KG1 (cell line): ENCODE data around the gene SDF2L1.
"Not testable (repeated sequence)": the region's sequence is repeated elsewhere in the genome, so short reads cannot be mapped to it uniquely, and the experiment has no call there.

Experiments used
- DNase-seq: peaks from one replicate; lab custom pipeline; 2025; lab: John Stamatoyannopoulos, UW

SDF2L1 gene

GRCh38 chr22:21661991-21662390, 19.9 kb downstream of the SDF2L1 start:
- DNase-seq, result no peak

DNA sequence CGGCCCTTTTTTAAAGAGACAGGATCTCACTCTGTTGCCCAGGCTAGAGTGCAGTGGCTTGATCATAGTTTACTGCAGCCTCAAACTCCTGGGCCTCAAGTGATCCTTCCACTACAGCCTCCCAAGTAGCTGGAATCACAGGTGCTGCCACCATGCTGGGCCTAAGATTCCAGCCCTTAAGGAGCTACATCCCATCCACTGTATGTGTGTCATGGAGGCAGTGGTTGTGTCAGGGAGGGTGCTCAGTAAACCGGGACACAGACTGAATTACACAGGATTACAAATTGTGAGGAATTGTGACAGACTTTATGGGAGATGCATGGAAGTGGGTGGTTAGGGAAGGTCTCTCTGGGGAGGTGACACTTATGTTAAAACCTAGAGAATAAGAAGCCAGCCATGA, 21.6 kb downstream of the SDF2L1 start:
- no peak for DNase-seq

GRCh38 chr22:21665047-21665851, 23.1 kb downstream of the SDF2L1 start:
- no peak for DNase-seq

DNA sequence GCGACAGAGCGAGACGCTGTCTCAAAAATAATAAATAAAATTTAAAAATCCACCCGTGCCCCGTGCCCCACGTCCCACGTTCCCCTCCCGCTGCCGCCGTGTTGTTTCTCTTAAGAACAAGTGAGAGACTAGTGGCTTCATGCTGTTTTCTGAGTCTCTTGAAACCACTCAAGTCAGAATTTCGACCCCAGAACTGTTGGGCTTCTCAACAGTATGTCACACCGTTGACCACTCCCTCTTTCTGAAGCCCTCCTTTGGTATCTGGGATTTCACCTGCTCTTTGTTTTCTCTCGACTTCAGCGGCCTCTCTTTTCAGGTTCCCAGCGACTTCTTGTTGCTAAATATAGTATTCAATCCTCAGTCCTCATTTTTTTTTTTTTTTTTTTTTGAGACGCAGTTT, 24.7 kb downstream of the SDF2L1 start:
- DNase-seq, result no peak

- no peak for DNase-seq
Measured at GRCh38 chr22:21669026-21669425, 26.9 kb downstream of the SDF2L1 start.

GRCh38 chr22:21672107-21672629, 30.1 kb downstream of the SDF2L1 start:
- DNase-seq, result no peak

DNA sequence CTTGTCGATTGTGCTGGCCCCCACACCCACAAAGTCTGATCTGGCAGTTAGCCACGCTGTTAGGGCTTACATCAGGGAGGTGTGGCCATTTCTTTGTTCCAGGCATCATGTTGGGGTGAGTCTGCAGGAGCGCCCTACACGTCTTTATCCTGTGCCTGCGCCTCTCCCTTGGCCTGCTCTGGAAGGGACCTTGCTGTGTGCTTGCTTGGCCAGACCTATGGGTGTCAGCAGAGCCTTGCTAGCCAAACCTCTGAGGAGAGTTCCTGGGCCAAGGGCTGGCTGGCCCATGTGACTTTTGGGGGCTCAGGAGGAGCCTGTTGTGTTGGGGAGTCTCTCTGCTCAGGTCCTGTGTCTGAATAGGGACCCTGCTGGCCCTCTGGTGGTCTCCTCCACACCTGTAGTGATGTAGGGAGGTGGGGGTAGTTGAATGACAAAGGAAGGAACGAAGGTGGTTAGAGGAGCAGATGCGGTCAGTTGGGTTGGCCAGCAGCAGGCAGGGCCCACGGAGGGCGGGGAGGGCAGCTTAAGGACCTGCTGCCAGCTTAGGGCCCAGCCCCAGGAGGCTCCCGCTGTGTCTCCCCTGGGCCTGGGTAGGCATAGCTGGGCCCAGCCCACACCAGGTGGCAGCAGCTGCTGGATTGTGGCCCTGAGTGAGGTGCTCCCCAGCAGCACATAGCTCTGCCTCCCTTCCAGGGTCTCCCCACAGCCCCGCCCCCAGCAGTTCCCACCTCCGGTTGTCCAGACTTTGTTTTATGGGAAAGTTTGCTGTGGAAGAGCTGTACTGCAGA, 31.6 kb downstream of the SDF2L1 start:
- no peak for DNase-seq

DNA sequence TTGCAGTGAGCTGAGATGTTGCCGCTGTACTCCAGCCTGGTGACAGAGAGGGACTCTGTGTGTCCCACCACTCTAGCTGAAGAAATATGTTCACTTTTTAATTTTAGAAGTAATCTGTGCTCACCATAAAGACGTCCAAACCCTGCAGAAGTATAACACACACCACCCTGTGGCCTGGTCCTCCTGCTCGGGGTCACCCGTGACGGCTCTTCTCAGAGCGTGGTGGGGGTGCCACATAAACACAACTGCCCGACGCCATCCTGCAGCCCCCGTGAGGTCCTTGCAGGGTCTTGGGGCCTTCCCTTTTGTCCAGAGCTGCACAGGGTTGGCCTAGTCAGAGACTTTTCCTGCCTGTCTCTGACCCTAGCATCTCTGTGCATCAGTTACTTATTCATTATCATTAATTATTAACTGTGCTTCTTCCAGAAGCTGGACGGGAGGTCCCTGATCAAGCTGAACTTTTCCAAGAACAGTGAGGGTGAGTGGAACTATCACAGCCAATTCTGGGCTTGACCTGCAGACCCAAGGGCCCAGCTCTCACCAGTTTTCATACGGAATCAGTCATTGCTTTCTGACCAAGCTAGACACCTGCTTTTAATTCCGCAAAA, 32.6 kb downstream of the SDF2L1 start:
- DNase-seq, result no peak

DNA sequence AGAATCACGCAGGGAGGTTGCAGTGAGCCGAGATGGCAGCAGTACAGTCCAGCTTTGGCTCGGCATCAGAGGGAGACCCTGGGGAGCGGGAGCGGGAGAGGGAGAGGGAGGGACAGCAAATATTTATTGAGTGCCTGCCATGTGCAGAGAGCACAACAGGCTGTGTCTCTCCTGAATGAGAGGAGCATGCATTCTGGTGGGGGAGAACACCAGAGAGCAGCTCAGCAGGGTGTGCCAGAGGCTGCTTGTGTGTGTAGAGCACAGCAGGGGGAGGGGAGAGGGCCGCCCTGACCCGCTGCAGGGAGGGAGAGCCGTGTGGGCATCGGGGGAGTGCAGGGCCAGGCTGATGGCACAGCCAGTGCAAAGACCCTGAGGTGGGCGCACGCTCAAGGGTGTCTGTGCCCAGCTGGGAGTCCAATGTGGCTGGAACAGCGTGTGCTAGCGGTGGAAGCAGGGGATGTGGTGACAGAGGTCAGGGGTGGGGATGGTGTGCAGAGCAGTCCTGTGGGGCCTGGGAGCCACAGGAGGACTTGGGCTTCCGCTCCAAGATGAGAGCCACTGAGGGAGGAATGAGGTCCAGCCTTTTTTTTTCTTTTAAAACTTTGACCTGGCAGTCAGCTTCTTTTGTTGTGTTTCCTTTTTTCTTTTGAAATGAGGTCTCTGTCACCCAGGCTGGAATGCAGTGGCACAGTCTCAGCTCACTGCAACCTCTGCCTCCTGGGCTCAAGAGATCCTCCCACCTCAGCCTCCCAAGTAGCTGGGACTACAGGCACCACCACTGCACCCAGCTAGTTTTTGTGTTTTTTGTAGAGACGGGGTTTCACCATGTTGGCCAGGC, 35.7 kb downstream of the SDF2L1 start:
- DNase-seq, result no peak

DNA sequence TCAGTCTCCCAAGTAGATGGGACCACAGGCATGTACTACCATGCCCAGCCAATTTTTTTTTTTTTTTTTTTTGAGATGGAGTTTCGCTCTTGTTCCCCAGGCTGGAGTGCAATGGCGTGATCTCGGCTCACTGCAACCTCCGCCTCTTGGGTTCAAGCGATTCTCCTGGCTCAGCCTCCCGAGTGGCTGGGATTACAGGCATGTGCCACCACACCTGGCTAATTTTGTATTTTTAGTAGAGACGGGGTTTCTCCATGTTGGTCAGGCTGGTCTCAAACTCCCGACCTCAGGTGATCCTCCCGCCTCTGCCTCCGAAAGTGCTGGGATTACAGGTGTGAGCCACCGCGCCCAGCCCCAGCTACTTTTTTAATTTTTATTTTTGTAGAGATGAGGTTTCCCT, 36.7 kb downstream of the SDF2L1 start:
- not testable (repeated sequence) for DNase-seq

GRCh38 chr22:21679383-21679782, 37.3 kb downstream of the SDF2L1 start:
- DNase-seq, result no peak

DNA sequence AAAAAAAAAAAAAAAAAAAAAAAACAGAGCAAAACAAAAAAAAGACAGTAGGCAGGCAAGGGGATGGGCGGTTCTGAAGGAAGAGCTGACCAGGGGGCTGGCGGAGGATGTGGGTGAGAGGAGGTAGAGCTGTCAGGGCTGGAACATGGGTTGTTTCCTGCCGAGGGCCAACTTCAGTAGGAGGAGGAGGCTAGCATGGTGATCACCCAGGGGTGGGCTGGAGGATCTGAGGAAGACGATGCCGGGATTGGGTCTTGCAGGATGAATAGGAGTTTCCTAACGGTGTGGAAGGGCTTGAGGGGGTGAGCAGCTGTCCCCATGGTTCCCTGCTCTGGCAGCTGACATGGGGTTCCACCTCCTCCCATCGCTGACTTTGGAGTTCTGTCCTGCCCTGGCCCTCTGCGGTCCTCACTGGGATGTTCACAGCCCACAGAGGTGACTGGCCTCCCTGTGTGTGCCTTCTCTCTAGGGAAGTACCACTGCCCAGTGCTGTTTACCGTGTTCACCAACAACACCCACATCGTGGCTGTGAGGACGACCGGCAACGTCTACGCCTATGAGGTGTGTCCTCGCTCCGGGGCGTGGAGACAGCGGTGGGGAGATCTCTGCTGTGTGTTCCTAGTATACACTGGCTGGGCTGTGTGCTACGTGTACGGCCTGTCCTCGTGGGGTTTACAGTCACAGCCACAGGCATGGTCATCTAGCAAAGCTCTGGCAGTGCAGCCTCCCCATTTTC, 38.9 kb downstream of the SDF2L1 start:
- no peak for DNase-seq

GRCh38 chr22:21681566-21682370, 39.7 kb downstream of the SDF2L1 start:
- no peak for DNase-seq

DNA sequence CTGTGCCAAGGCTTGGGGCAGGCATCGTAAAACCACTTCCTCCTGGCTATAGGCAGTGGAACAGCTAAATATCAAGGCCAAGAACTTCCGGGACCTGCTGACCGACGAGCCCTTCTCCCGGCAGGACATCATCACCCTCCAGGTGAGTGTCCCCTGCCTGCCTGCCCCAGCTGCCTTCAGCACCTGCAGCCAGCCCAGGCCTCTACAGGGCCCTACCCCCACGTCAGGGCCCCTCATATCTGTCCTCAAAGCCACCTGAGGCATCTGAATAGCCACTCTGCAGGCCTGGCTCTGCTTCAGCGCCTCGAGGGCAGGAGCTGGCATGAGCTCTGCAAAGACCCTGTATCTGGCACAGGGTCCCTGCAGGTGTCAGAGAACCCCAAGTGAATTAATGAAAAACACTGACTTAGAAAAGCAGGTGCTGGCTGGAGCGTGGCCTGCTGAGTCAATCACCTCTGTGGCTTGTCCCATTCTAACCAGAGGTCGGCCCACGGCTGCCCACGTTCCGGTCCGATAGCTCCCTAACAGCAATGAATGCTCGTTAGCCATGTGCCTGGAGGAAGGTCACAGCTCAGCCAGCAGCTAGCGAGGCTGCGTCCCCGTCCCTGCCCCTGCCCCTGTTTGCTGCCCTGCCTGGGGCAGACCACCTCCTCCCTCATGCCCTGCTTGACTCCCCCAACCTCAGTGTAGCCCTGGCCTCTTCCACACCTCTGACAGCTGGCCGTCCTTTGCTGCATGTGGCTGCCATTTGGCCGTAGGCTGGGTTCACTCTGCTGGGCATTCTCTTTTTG, 40.5 kb downstream of the SDF2L1 start:
- DNase-seq, result no peak

DNA sequence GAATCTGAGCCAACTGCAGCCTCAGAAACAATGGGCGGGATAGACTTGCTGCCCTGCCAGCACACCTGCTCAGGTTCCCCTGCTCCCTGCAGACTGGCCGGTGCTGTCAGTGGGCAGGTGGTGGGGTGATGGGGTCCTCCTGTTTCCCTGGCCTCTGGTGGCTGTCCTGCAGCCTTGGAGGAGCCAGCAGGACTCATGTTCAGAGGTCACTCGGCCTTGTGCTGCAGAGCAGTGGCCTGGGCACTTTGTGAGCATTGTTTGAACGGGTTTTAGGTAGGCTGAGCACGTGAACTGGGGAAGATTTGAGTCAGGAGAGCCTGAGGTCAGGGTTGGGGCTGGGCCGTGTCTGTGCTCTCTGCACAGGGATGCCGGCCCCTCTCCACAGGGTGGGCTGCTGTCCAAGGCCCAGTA, 41.3 kb downstream of the SDF2L1 start:
- DNase-seq, result no peak

- no peak for DNase-seq
Measured at GRCh38 chr22:21684492-21685163, 42.5 kb downstream of the SDF2L1 start.

DNA sequence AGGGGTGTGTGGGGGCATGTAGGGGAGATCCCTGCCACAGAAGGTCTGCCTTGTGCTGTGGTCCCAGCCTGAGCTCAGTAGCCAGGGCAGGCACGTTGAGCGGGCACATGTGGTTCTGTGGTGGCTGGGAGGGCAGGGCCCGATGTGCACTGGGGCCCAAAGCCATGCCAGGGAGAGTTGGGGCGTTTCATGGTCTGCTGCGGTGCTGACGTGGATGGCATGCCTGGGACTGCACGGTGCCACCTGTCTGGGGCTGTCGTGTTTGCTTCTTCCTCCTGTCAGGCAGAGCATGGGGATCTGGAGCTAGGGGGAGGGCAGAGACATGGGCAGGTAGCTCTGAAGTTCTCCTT, 43.0 kb downstream of the SDF2L1 start:
- DNase-seq, result no peak

DNA sequence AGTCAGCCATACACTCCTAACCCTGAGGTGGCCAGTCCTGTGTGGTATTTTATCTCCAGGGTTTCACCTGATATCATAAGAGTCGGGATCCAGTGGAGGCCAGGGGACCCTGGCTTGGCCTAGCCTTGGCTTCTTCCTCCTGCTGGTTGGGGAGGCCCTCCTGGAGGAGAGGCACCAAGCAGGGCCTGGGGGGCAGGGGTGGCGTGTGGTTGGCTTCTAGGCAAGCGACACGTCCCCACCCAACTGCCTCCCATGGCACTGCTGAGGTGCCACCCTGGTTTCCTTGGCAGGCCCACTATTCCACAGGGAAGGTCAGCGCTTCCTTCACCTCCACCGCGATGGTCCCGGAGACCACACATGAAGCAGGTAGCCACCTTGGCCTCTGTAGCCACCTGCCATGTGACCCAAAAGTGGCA, 44.1 kb downstream of the SDF2L1 start:
- no peak for DNase-seq
